GM10847 (cell line): ENCODE measurements around the gene CLIP4.

Experiments used
- POLR2A ChIP-seq: IDR thresholded peaks from 2 replicates; pipeline ENCODE4 v1.6.1; 2011; ENCODE audit not compliant: insufficient read length; ENCODE audit errors: extremely low read depth

CLIP4 gene

GRCh38 chr2:29227935-29228675 is 112.9 kb downstream of the CLIP4 start:
- TF ChIP-seq POLR2A, result no peak

DNA sequence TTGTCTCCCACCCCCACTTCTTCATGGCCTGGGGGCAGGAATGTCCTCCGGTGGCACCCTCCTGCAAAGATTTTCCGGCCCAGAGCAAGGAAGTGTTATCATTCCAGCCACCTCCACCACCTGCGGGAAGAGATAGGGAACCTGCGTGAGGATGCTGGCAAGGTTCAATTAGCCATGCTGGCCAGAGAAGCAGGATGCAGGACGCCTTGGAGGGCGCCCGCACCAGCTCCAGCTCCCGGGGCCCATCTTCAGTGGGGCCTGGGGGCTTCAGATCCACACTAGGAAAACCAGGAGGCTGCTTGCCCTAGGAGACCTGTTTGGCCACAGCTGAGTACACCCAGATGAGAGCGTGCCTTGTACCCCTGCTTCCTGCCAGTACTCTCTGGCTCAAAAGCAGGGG is 113.7 kb downstream of the CLIP4 start:
- TF ChIP-seq POLR2A, result no peak

GRCh38 chr2:29229640-29230039 is 114.4 kb downstream of the CLIP4 start:
- no peak for TF ChIP-seq POLR2A

DNA sequence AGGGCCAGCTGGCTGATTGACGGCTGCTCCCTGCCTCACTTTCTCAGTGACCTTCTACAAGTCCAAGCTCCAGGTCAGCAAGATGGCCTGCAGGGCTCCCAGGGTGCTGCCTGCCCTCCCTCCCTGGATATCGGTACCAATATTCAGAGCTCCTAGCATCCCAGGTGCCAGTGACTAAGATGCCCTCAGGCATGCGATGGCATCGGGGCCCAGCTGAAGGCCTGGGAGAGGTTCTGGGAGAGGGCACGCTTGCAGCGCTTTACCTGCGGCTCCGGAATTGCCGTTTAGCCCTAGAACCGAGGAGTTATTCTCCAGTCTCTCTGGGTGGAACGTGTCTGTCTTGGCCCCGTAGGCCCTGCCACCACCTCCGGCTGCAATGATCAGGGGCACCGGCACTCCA is 116.8 kb downstream of the CLIP4 start:
- no peak for TF ChIP-seq POLR2A

- no peak for TF ChIP-seq POLR2A
Measured at GRCh38 chr2:29233428-29233827, 118.2 kb downstream of the CLIP4 start.

DNA sequence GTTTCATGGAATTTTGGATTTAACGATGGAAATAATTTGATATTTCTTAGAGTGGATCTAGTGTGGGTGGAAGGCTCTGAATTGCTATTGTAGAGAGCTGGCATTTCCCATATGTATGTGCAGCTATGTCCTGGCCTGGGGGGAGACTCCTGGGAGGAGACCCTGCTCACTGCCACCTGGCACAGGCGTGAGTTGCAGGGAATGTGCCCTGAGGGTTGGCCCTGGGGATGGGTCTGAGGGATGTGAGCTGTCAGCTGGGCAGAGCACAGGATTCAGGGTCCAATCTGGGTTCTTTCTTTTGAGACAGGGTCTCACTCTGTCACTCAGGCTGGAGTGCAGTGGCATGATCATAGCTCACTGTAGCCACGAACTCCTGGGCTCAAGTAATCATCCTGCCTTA is 120.2 kb downstream of the CLIP4 start:
- TF ChIP-seq POLR2A, result no peak

DNA sequence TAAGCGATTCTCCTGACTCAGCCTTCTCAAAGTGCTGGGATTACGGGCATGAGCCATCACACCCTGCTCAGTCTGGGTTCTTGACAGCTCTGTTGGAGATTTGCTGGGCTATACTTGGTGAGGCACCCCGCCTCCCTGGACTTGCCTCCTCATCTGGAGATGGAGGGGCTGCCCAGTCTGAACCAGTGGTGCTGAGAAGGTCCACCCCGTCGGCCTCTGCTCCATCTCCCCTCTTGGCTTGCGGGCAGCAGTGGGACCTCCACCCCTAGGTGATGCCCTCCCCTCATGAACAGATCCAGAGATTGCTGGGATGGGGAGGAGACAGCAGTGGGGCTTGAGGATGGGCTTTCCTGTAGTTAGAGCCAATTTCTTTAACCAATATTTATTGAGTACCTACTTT is 120.9 kb downstream of the CLIP4 start:
- TF ChIP-seq POLR2A, result no peak

GRCh38 chr2:29238497-29238896 is 123.3 kb downstream of the CLIP4 start:
- no peak for TF ChIP-seq POLR2A
